Measurements from ENCODE around the gene NMRK1. TPM values are rescaled to one million over a fixed set of nuclear protein-coding genes. Genes with fewer than 3 reads are reported as not detected.

Gene NMRK1
- total RNA-seq, 2 experiments from 2014 or later, result 17.0 to 33.2 TPM

- H3K36me3 ChIP-seq (ENCODE audit: insufficient read depth, low read length), result no peaks in the 10 kb centered on the region
- intact Hi-C loops (cut with micrococcal nuclease; ENCODE audit: unreplicated experiment), result no loop called here
- no peaks in the 10 kb centered on the region for H3K4me1 ChIP-seq (ENCODE audit: insufficient read depth, low read length, poor library complexity, severe bottlenecking)
- no peak overlapping the region for H3K27ac ChIP-seq (ENCODE audit: low read depth, low read length, poor library complexity, severe bottlenecking)
- no TSS peak for BruUV-seq (replicated peaks)
- H3K79me2 ChIP-seq (ENCODE audit: insufficient read depth, low read depth, low read length), result peaks cover 19% of the 10 kb centered on the region; the same call in 1 of the 2 replicates
- no peak for TF ChIP-seq EZH2phosphoT487 (IDR thresholded peaks at IDR 0.05; ENCODE audit: borderline replicate concordance, low read depth, low read length)
- TF ChIP-seq, protein P1, sequence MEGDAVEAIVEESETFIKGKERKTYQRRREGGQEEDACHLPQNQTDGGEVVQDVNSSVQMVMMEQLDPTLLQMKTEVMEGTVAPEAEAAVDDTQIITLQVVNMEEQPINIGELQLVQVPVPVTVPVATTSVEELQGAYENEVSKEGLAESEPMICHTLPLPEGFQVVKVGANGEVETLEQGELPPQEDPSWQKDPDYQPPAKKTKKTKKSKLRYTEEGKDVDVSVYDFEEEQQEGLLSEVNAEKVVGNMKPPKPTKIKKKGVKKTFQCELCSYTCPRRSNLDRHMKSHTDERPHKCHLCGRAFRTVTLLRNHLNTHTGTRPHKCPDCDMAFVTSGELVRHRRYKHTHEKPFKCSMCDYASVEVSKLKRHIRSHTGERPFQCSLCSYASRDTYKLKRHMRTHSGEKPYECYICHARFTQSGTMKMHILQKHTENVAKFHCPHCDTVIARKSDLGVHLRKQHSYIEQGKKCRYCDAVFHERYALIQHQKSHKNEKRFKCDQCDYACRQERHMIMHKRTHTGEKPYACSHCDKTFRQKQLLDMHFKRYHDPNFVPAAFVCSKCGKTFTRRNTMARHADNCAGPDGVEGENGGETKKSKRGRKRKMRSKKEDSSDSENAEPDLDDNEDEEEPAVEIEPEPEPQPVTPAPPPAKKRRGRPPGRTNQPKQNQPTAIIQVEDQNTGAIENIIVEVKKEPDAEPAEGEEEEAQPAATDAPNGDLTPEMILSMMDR (conservative IDR thresholded peaks at IDR 0.05; ENCODE audit: low read length), result no peak
- no peak overlapping the region for H2AFZ ChIP-seq (ENCODE audit: low read length)
- no peak for DNase-seq (ENCODE audit: low spot score)
- ChIA-PET CTCF (ENCODE audit: unreplicated experiment) (no interaction called here), POLR2A (interaction anchor here (0.6 to 1.1 kb wide), 3 partner anchors 10 to 192 kb away, joined by 5 to 6 read pairs (median 5); no protein-coding TSS in a partner anchor)
- no peaks in the 10 kb centered on the region for H3K9me2 ChIP-seq (ENCODE audit: insufficient read depth, low read length)
- no peak overlapping the region for H3K4me2 ChIP-seq (ENCODE audit: low read length)
- H3K4me3 ChIP-seq (ENCODE audit: low read depth, low read length, poor library complexity, severe bottlenecking), result no peak overlapping the region
- H3K9me3 ChIP-seq (ENCODE audit: low read length), result no peaks in the 10 kb centered on the region
- peaks cover 21% of the 10 kb centered on the region; the same call in 1 of the 2 replicates for H4K20me1 ChIP-seq (ENCODE audit: insufficient read depth, low read length)
Observed at GRCh38 chr9:75111019-75111622, 23.2 kb upstream of the NMRK1 start.

DNA sequence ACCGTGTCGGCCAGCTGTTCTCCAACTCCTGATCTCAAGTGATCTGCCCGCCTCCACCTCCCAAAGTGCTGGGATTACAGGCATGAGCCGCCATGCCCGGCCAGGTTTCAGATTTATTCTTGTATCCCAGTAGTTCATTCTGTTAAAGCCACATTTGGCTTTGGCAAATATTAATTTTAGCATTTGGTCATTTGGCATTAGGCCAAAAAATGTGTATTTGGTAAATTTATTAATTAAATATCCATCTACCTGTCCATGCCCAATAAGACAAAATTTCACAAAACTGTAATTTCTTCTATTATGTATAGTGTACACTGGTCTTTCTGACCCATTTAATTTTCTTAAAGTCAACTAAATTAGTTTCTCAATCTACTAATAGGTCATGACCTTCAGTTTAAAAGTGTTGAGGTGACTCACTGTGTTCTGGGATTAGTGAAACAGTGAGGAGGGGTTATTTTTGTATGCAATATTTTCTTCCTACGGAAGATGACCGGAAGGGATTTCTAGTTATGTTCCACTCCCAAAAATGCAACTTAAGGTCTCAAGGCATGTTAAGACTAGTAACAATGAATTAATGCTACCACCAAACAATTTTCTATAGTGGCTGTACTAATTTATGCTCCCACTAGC, 21.4 kb upstream of the NMRK1 start:
- peaks cover 21% of the 10 kb centered on the region; the same call in 1 of the 2 replicates for H4K20me1 ChIP-seq (ENCODE audit: insufficient read depth, low read length)
- DNase-seq (ENCODE audit: low spot score), result no peak
- TF ChIP-seq, protein P1 (conservative IDR thresholded peaks at IDR 0.05; ENCODE audit: low read length), result no peak
- no peak for TF ChIP-seq EZH2phosphoT487 (IDR thresholded peaks at IDR 0.05; ENCODE audit: borderline replicate concordance, low read depth, low read length)
- no peak overlapping the region for H3K4me2 ChIP-seq (ENCODE audit: low read length)
- H3K4me1 ChIP-seq (ENCODE audit: insufficient read depth, low read length, poor library complexity, severe bottlenecking), result no peaks in the 10 kb centered on the region
- H3K4me3 ChIP-seq (ENCODE audit: low read depth, low read length, poor library complexity, severe bottlenecking), result no peak overlapping the region
- no peaks in the 10 kb centered on the region for H3K9me3 ChIP-seq (ENCODE audit: low read length)
- peaks cover 10% of the 10 kb centered on the region; the same call in 1 of the 2 replicates for H3K79me2 ChIP-seq (ENCODE audit: insufficient read depth, low read depth, low read length)
- H3K9me2 ChIP-seq (ENCODE audit: insufficient read depth, low read length), result no peaks in the 10 kb centered on the region
- peaks cover 6% of the 10 kb centered on the region; the same call in 1 of the 2 replicates for H3K36me3 ChIP-seq (ENCODE audit: insufficient read depth, low read length)
- no peak overlapping the region for H2AFZ ChIP-seq (ENCODE audit: low read length)
- intact Hi-C loops (cut with micrococcal nuclease; ENCODE audit: unreplicated experiment), result no loop called here
- no TSS peak for BruUV-seq (replicated peaks)
- POLR2A ChIA-PET, result no interaction called here
- H3K27ac ChIP-seq (ENCODE audit: low read depth, low read length, poor library complexity, severe bottlenecking), result no peak overlapping the region
- CTCF ChIA-PET (ENCODE audit: unreplicated experiment), result no interaction called here

DNA sequence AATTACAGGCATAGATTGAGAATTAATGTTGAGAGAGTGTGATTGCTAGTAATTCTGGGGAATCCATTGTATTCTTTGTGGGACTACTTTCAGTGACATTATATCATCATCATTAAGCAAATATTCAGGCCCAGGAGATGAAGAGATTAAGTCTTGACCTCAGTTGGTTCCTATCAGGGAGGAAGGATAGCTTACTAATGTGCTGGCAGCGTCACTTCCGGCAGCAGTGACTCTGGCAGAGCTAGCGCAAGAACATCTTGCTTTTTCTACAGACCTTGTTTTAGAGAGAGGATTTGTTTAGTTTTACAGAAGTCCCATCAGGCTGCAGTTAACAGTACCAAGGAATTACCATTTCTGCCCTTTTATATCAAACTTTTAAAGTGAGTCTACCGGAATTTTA, 20.6 kb upstream of the NMRK1 start:
- Histone ChIP-seq H4K20me1 (ENCODE audit: insufficient read depth, low read length) (0 out of 2 replicates have a peak, but pooled peaks cover 15% of the 10 kb centered on the region), H3K36me3 (ENCODE audit: insufficient read depth, low read length) (peaks cover 6% of the 10 kb centered on the region; the same call in 1 of the 2 replicates), H3K27ac (ENCODE audit: low read depth, low read length, poor library complexity, severe bottlenecking) (no peak overlapping the region), H3K4me1 (ENCODE audit: insufficient read depth, low read length, poor library complexity, severe bottlenecking) (no peaks in the 10 kb centered on the region), H2AFZ (ENCODE audit: low read length) (no peak overlapping the region), H3K9me2 (ENCODE audit: insufficient read depth, low read length) (no peaks in the 10 kb centered on the region), H3K9me3 (ENCODE audit: low read length) (no peaks in the 10 kb centered on the region), H3K4me2 (ENCODE audit: low read length) (no peak overlapping the region), H3K79me2 (ENCODE audit: insufficient read depth, low read depth, low read length) (peaks cover 5% of the 10 kb centered on the region; the same call in 1 of the 2 replicates), H3K4me3 (ENCODE audit: low read depth, low read length, poor library complexity, severe bottlenecking) (no peak overlapping the region)
- no peak for TF ChIP-seq EZH2phosphoT487 (IDR thresholded peaks at IDR 0.05; ENCODE audit: borderline replicate concordance, low read depth, low read length)
- TF ChIP-seq, protein P1 (conservative IDR thresholded peaks at IDR 0.05; ENCODE audit: low read length), result no peak
- DNase-seq (ENCODE audit: low spot score), result no peak
- CTCF ChIA-PET (ENCODE audit: unreplicated experiment), result no interaction called here
- intact Hi-C loops (cut with micrococcal nuclease; ENCODE audit: unreplicated experiment), result no loop called here
- BruUV-seq (replicated peaks), result no TSS peak
- POLR2A ChIA-PET, result interaction anchor here (0.9 to 1.2 kb wide), 2 partner anchors 45 to 110 kb away, joined by 3 read pairs; no protein-coding TSS in a partner anchor
